ENCODE results near the gene KPNA6. TPM values are rescaled to one million over a fixed set of nuclear protein-coding genes. Genes with fewer than 3 reads are reported as not detected.

The KPNA6 gene
- polyA plus RNA-seq, 1 donor from 2014 or later, result 17.3 TPM

- H3K4me2 ChIP-seq (ENCODE audit: low read length), result no peak overlapping the region
- no peak for TF ChIP-seq REST (IDR thresholded peaks at IDR 0.05; ENCODE audit: borderline replicate concordance)
- TF ChIP-seq SMC3 (conservative IDR thresholded peaks at IDR 0.05; ENCODE audit: poor library complexity), result no peak
- TF ChIP-seq CTCF (IDR thresholded peaks at IDR 0.05; ENCODE audit: poor library complexity, severe bottlenecking), result no peak
- no peak for TF ChIP-seq EP300 (conservative IDR thresholded peaks at IDR 0.05; ENCODE audit: poor library complexity, severe bottlenecking)
- no peak for TF ChIP-seq EZH2 (IDR thresholded peaks at IDR 0.05; ENCODE audit: borderline replicate concordance, insufficient read depth, low read length, poor library complexity, severe bottlenecking)
- no peaks in the 10 kb centered on the region for H4K20me1 ChIP-seq (ENCODE audit: insufficient read depth)
- H3K79me2 ChIP-seq (replicated peaks; ENCODE audit: insufficient read depth, low read length), result no peaks in the 10 kb centered on the region
- H3K9me2 ChIP-seq (ENCODE audit: insufficient read depth, low read length), result no peaks in the 10 kb centered on the region
- no peaks in the 10 kb centered on the region for H3F3A ChIP-seq (ENCODE audit: insufficient read depth, low read length, poor library complexity, severe bottlenecking)
- H3K27ac ChIP-seq (ENCODE audit: low read length), result no peak overlapping the region
- no peak overlapping the region for H3K9ac ChIP-seq (ENCODE audit: low read length)
- H2AFZ ChIP-seq (ENCODE audit: low read depth, low read length), result no peak overlapping the region
- H3K27me3 ChIP-seq (ENCODE audit: insufficient read depth, low read depth, low read length), result no peaks in the 10 kb centered on the region
- H3K36me3 ChIP-seq (ENCODE audit: insufficient read depth, low read length), result peaks cover 8% of the 10 kb centered on the region
- no peaks in the 10 kb centered on the region for H3K9me3 ChIP-seq (ENCODE audit: low read length)
- no peak overlapping the region for H3K4me3 ChIP-seq (ENCODE audit: low read length)
Measured at GRCh38 chr1:32192220-32192948, 84.5 kb downstream of the KPNA6 start.

GRCh38 chr1:32194984-32195383 lies 87.1 kb downstream of the KPNA6 start:
- H3K9me2 ChIP-seq (ENCODE audit: insufficient read depth, low read length), result no peaks in the 10 kb centered on the region
- H3K9ac ChIP-seq (ENCODE audit: low read length), result no peak overlapping the region
- no peak overlapping the region for H3K27ac ChIP-seq (ENCODE audit: low read length)
- H3F3A ChIP-seq (ENCODE audit: insufficient read depth, low read length, poor library complexity, severe bottlenecking), result no peaks in the 10 kb centered on the region
- H2AFZ ChIP-seq (ENCODE audit: low read depth, low read length), result no peak overlapping the region
- H3K27me3 ChIP-seq (ENCODE audit: insufficient read depth, low read depth, low read length), result no peaks in the 10 kb centered on the region
- H3K4me2 ChIP-seq (ENCODE audit: low read length), result no peak overlapping the region
- no peak for TF ChIP-seq MXI1 (conservative IDR thresholded peaks at IDR 0.05; ENCODE audit: poor library complexity, severe bottlenecking)
- no peak for TF ChIP-seq POLR2AphosphoS5 (IDR thresholded peaks at IDR 0.05)
- no peak for TF ChIP-seq REST (IDR thresholded peaks at IDR 0.05; ENCODE audit: borderline replicate concordance)
- no peak for TF ChIP-seq SMC3 (conservative IDR thresholded peaks at IDR 0.05; ENCODE audit: poor library complexity)
- TF ChIP-seq RAD21 (conservative IDR thresholded peaks at IDR 0.05), result no peak
- TF ChIP-seq TAF1 (IDR thresholded peaks at IDR 0.05; ENCODE audit: low read depth), result no peak
- TF ChIP-seq EZH2 (IDR thresholded peaks at IDR 0.05; ENCODE audit: borderline replicate concordance, insufficient read depth, low read length, poor library complexity, severe bottlenecking), result no peak
- no peak for TF ChIP-seq CTCF (IDR thresholded peaks at IDR 0.05; ENCODE audit: poor library complexity, severe bottlenecking)
- no peak for TF ChIP-seq EP300 (conservative IDR thresholded peaks at IDR 0.05; ENCODE audit: poor library complexity, severe bottlenecking)
- H3K4me3 ChIP-seq (ENCODE audit: low read length), result no peak overlapping the region
- H3K79me2 ChIP-seq (replicated peaks; ENCODE audit: insufficient read depth, low read length), result no peaks in the 10 kb centered on the region
- no peaks in the 10 kb centered on the region for H3K9me3 ChIP-seq (ENCODE audit: low read length)
- peaks cover 8% of the 10 kb centered on the region for H3K36me3 ChIP-seq (ENCODE audit: insufficient read depth, low read length)
- no peaks in the 10 kb centered on the region for H4K20me1 ChIP-seq (ENCODE audit: insufficient read depth)

Measured in neural cell (in vitro differentiated cells).